HEK293T (cell line): Measurements from ENCODE around the gene LRRC72.
"Not testable (repeated sequence)": the region's sequence is repeated elsewhere in the genome, so short reads cannot be mapped to it uniquely, and the experiment has no call there.

Experiments used
- CTCF ChIA-PET: fragments of 350-600 bp; formaldehyde crosslinking; extraction: SDS; loops from one replicate; lab custom pipeline; 2021; ENCODE audit warnings: antibody characterized with exemption, inconsistent platforms; lab: Yijun Ruan, JAX
- POLR2A ChIA-PET: fragments of 350-600 bp; formaldehyde crosslinking; extraction: SDS; loops from one replicate; lab custom pipeline; 2020; ENCODE audit warnings: antibody characterized with exemption, inconsistent platforms; lab: Yijun Ruan, JAX
- DNase-seq: peaks from one replicate; pipeline ENCODE4 v3.0.0; 2012; ENCODE audit warnings: mixed read lengths; ENCODE audit errors: extremely low spot score
- ARNT ChIP-seq: fragments of 450-650 bp; IDR thresholded peaks from 2 replicates; pipeline ENCODE4 v1.6.1; 2017; ENCODE audit warnings: mild to moderate bottlenecking
- BHLHE40 ChIP-seq: fragments of 450-650 bp; IDR thresholded peaks from 2 replicates; pipeline ENCODE4 v1.6.1; 2016; ENCODE audit warnings: mild to moderate bottlenecking, moderate library complexity, borderline replicate concordance
- CTBP1 ChIP-seq: fragments of 450-650 bp; IDR thresholded peaks from 2 replicates; pipeline ENCODE4 v1.6.1; 2016; ENCODE audit warnings: borderline replicate concordance
- ELF4 ChIP-seq: fragments of 450-650 bp; IDR thresholded peaks from 2 replicates; pipeline ENCODE4 v1.6.1; 2017; ENCODE audit warnings: antibody characterized with exemption
- FOXA1 ChIP-seq: fragments of 450-650 bp; IDR thresholded peaks from 2 replicates; pipeline ENCODE4 v1.6.1; 2016; ENCODE audit warnings: mild to moderate bottlenecking
- FOXK2 ChIP-seq: fragments of 450-650 bp; IDR thresholded peaks from 2 replicates; pipeline ENCODE4 v1.6.1; 2016; ENCODE audit warnings: mild to moderate bottlenecking
- FOXM1 ChIP-seq: fragments of 450-650 bp; IDR thresholded peaks from 2 replicates; pipeline ENCODE4 v1.6.1; 2017; ENCODE audit warnings: mild to moderate bottlenecking, borderline replicate concordance
- HDGF ChIP-seq: fragments of 450-650 bp; IDR thresholded peaks from 2 replicates; pipeline ENCODE4 v1.6.1; 2017; ENCODE audit warnings: antibody characterized with exemption, borderline replicate concordance
- L3MBTL2 ChIP-seq: fragments of 450-650 bp; conservative IDR thresholded peaks from 2 replicates; pipeline ENCODE4 v1.6.1; 2016; ENCODE audit warnings: mild to moderate bottlenecking
- LEF1 ChIP-seq: fragments of 450-650 bp; IDR thresholded peaks from 2 replicates; pipeline ENCODE4 v1.6.1; 2017; ENCODE audit warnings: mild to moderate bottlenecking, borderline replicate concordance
- NFRKB ChIP-seq: fragments of 450-650 bp; IDR thresholded peaks from 2 replicates; pipeline ENCODE4 v1.6.1; 2016; ENCODE audit warnings: mild to moderate bottlenecking, moderate library complexity
- SP1 ChIP-seq: fragments of 450-650 bp; IDR thresholded peaks from 2 replicates; pipeline ENCODE4 v1.6.1; 2017
- SUZ12 ChIP-seq: fragments of 450-650 bp; IDR thresholded peaks from 2 replicates; pipeline ENCODE4 v1.6.1; 2016; ENCODE audit warnings: mild to moderate bottlenecking
- TARDBP ChIP-seq: fragments of 450-650 bp; IDR thresholded peaks from 2 replicates; pipeline ENCODE4 v1.6.1; 2016
- ZNF384 ChIP-seq: fragments of 450-650 bp; IDR thresholded peaks from 2 replicates; pipeline ENCODE4 v1.6.1; 2016
- TF ChIP-seq, protein P1 (sequence below): fragments of 450-650 bp; IDR thresholded peaks from 2 replicates; pipeline ENCODE4 v1.6.1; 2016

LRRC72 gene

DNA sequence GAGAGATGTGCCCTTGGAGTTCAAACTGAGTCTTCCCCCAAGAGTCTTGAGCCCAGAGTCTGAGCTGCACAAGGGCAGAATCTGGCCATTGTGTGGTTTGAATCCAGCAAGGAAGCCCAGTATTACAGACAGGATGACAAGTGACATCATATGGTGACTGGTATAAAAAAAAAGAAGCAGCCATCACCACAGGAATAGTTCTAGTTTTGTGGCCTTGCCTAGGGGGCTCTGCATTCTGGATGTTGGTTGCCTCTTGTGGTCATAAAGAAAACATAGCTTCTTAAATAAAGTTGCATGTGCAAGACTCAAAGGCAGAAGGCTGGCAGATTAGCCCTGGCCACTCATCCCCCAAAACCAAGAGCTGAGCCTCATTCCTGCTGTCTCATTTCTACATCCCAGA is 16.8 kb upstream of the LRRC72 start:
- TF ChIP-seq ELF4 (no peak), HDGF (no peak), FOXA1 (no peak), LEF1 (no peak), ZNF384 (no peak), SP1 (no peak), CTBP1 (no peak), FOXK2 (no peak)
- TF ChIP-seq, protein P1, sequence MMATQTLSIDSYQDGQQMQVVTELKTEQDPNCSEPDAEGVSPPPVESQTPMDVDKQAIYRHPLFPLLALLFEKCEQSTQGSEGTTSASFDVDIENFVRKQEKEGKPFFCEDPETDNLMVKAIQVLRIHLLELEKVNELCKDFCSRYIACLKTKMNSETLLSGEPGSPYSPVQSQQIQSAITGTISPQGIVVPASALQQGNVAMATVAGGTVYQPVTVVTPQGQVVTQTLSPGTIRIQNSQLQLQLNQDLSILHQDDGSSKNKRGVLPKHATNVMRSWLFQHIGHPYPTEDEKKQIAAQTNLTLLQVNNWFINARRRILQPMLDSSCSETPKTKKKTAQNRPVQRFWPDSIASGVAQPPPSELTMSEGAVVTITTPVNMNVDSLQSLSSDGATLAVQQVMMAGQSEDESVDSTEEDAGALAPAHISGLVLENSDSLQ: no peak
- ChIA-PET CTCF (interaction anchor here (0.5 to 0.6 kb wide), 2 partner anchors 44 to 87 kb away, joined by 3 to 5 read pairs; no protein-coding TSS in a partner anchor), POLR2A (no interaction called here)
- DNase-seq: no peak

DNA sequence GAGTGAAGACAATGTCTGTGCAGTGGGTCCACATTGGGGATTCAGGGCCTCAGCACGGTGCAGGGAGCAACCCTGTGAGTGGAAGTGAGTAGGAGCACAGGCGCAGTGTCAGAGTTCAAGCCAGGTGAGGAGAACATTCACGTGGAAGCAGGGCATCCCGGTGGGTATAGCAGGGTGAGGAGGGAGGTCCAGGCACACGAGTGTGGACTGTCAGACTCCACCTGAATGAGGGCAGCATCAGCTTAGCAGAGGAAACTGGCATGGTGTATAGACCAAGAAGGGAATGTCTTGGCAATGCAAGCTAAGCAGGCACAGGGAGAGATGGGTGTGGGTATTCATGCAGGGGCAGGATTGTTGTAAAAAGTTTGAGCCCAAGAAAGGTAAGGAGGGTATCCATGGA is 15.3 kb upstream of the LRRC72 start:
- ChIA-PET CTCF (interaction anchor here (1.3 kb wide), 1 partner anchor 53 kb away, joined by 3 read pairs; no protein-coding TSS in a partner anchor), POLR2A (no interaction called here)
- DNase-seq: no peak
- TF ChIP-seq BHLHE40 (no peak), TARDBP (no peak)
- TF ChIP-seq, protein P1: no peak

DNA sequence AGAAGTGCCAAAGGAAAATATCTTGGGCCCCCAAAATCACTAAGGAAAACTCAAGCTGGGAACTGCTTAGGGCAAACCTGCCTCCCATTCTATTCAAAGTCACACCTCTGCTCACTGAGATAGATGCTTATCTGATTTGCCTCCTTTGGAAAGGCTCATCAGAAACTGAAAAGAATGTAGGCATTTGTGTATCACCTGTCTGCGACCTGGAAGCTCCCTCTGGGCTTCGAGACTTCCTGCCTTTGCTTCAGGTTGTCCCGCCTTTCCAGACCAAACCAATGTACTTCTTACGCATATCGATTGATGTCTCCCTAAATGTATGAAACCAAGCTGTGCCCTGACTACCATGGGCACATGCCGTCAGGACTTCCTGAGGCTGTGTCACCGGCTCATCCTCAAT is 14.5 kb upstream of the LRRC72 start:
- no peak for TF ChIP-seq SUZ12
- TF ChIP-seq TARDBP: no peak
- TF ChIP-seq FOXK2: no peak
- TF ChIP-seq FOXM1: no peak
- no peak for TF ChIP-seq NFRKB
- TF ChIP-seq HDGF: no peak
- no peak for TF ChIP-seq CTBP1
- TF ChIP-seq BHLHE40: no peak
- no peak for TF ChIP-seq ARNT
- TF ChIP-seq L3MBTL2: no peak
- no peak for TF ChIP-seq FOXA1
- TF ChIP-seq SP1: no peak
- no peak for DNase-seq
- ChIA-PET CTCF (interaction anchor here (0.6 to 1.3 kb wide), 2 partner anchors 11 to 53 kb away, joined by 3 to 4 read pairs; no protein-coding TSS in a partner anchor), POLR2A (no interaction called here)

DNA sequence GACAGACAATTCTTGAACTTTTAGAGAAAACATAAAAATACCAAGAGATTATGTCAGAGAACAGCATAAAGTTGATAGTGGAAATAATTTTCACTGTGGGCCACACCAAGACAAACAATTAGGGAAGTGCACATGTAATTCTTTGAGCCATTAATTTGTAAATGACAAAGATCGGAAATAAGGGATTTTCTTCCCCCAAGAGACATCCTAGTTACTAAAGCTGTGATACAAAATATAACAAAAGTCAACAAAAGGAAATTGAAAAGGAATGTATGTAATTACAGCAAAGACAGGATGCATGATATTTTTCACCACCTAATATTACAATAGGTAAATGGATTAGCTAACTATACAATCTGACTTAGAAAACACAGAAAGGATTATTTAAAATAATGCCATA is 12.4 kb upstream of the LRRC72 start:
- CTCF ChIA-PET: interaction anchor here (0.7 kb wide), 1 partner anchor 386 kb away, joined by 3 read pairs; no protein-coding TSS in a partner anchor
- DNase-seq: no peak

DNA sequence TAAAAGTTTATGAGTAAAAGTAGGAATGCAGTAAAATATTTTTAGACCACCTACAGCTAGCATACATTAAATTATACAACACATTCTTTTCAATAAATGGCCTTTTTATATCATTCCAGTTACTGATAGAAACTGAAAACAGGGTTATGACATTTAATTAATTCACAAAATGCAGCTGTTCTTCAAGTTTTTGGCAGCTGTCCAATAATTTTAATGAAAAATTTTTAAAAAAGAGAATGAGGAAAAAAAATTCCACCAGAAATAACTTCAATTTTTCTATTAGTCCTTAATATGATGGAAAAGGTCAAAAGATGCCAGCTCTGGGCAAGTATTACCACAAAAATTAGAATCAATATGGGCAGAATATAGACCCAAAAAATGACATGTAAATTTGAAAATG is 11.9 kb upstream of the LRRC72 start:
- DNase-seq: no peak
- ChIA-PET CTCF (interaction anchor here (0.7 kb wide), 1 partner anchor 386 kb away, joined by 3 read pairs; no protein-coding TSS in a partner anchor), POLR2A (interaction anchor here (1.2 kb wide), 1 partner anchor 93 kb away, joined by 3 read pairs; no protein-coding TSS in a partner anchor)
- TF ChIP-seq FOXK2: no peak
- no peak for TF ChIP-seq FOXM1
- TF ChIP-seq TARDBP: no peak
- TF ChIP-seq NFRKB: no peak
- no peak for TF ChIP-seq ELF4
- no peak for TF ChIP-seq ZNF384

More for the DNA sequence above, 12.4 kb upstream of the LRRC72 start:
- no peak for TF ChIP-seq LEF1
- no peak for TF ChIP-seq CTBP1
- TF ChIP-seq ARNT: no peak
- no peak for TF ChIP-seq L3MBTL2
- TF ChIP-seq, protein P1: no peak
- POLR2A ChIA-PET: interaction anchor here (1.2 kb wide), 1 partner anchor 92 kb away, joined by 3 read pairs; no protein-coding TSS in a partner anchor

DNA sequence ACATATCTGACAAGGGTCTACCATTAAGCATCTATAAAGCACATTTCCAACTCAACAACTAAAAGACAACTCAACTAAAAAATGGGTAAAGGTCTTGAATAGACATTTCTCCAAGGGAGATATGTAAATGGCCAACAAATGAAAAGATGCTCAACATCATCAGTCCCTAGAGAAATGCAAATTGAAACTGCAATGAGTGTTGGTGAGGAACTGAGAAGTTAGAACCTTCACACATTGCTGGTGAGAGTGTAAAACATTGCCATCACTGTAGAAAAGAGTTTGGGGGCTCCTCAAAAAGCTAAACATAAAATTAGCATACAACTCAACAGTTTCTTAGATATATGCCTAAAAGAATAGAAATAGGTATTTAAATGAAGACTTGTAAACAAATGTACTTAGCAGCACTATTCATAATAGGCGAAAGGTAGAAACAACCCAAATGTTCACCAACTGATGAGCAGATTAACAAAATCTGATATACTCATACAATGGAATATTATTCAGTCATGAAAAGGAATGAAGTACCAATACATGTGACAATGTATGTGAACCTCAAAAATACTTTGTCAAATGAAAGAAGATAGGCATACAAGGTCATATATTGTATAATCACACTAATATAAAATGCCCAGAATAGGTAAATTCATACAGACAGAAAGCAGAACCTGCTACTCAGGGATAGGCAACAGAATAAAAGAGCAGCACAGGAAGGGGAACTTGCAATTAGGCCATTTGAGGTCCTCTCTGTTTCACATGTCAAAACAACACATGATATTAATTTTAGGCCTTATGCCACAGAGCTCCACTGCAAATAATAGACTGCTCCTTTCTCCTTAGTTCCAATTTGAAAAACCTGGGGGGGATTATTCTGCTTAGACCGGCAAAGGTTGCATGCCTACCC is 10.6 kb upstream of the LRRC72 start:
- CTCF ChIA-PET: no interaction called here
- no peak for DNase-seq
- no peak for TF ChIP-seq NFRKB
- no peak for TF ChIP-seq CTBP1
- no peak for TF ChIP-seq SP1
- TF ChIP-seq FOXM1: no peak
- no peak for TF ChIP-seq TARDBP
- no peak for TF ChIP-seq FOXK2
- no peak for TF ChIP-seq LEF1
- no peak for TF ChIP-seq HDGF
- TF ChIP-seq SUZ12: no peak
- TF ChIP-seq L3MBTL2: no peak
- no peak for TF ChIP-seq ARNT
- TF ChIP-seq ZNF384: no peak
- POLR2A ChIA-PET: no interaction called here

DNA sequence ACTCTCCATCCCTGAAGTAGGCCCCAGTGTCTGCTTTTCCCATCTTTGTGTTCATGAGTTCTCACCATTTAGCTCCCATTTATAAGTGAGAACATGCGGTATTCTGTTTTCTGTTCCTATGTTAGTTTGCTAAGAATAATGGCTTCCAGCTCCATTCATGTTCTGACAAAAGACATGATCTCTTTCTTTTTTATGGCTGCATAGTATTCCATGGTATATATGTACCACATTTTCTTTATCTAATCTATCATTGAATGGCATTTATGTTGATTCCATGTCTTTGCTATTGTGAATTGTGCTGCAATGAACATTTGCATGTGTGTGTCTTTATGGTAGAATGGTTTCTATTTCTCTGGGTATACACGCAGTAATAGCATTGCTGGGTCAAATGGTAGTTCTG is 6.6 kb upstream of the LRRC72 start:
- POLR2A ChIA-PET, DNase-seq: not testable (repeated sequence)
- CTCF ChIA-PET: interaction anchor here (0.6 kb wide), 1 partner anchor 25 kb away, joined by 3 read pairs; no protein-coding TSS in a partner anchor
